HCT116 (cell line): ENCODE data around the gene MAPK7. TPM values are rescaled to one million over a fixed set of nuclear protein-coding genes. Genes with fewer than 3 reads are reported as not detected.

Source experiments
- ATAC-seq: fragments of 200-7000 bp; cut with Tn5 transposase; 2 replicates; pipeline ENCODE4 v1.9.1; 2020; ENCODE audit warnings: mild to moderate bottlenecking, moderate library complexity
- BruUV-seq: library from RNA; stranded (reverse); fragments of 400-500 nt; replicated peaks from 2 replicates; lab custom pipeline; 2021; lab: Mats Ljungman, UMichigan
- CTCF ChIA-PET: fragments of 300-600 bp; sonication (Branson Sonifier 250); formaldehyde crosslinking; loops from one replicate; lab custom pipeline; 2021; ENCODE audit warnings: antibody characterized with exemption; lab: Charles Lee
- POLR2A ChIA-PET: fragments of 300-600, 350-600 bp; sonication (Branson Sonifier 250); formaldehyde crosslinking; loops from one replicate; lab custom pipeline; 2021; ENCODE audit warnings: antibody characterized with exemption; lab: Charles Lee
- RAD21 ChIA-PET, 2 experiments: fragments of 300-600 bp; sonication (Branson Sonifier 250); formaldehyde crosslinking; loops; one replicate each; lab custom pipeline; 2023; ENCODE audit warnings: low total read pairs in 2 of 2; ENCODE audit not compliant: uncharacterized antibody in 2 of 2, unreplicated experiment in 2 of 2, low non-redundant PET in 1 of 2; lab: Charles Lee
- DNase-seq: peaks from one replicate; pipeline ENCODE4 v3.0.0-alpha.2; 2010; ENCODE audit warnings: low read depth, low spot score
- H2AFZ ChIP-seq: fragments of 200-600 bp; shearing (Covaris generic), sonication (generic); 2 replicates; pipeline ENCODE4 v1.6.1; 2017; ENCODE audit warnings: low read depth, mixed run types, mixed read lengths, antibody characterized with exemption, low read length; ENCODE audit not compliant: poor library complexity, severe bottlenecking
- H3K27ac ChIP-seq: 2 replicates; pipeline ENCODE4 v1.5.1; 2012; ENCODE audit warnings: low read depth, low read length
- H3K27me3 ChIP-seq: fragments of 200-600 bp; sonication (generic); 2 replicates; pipeline ENCODE4 v1.6.1; 2016; ENCODE audit warnings: mixed run types, low read length, mixed read lengths; ENCODE audit not compliant: insufficient read depth
- H3K36me3 ChIP-seq, 2 experiments: fragments of 200-500 bp in 1 of 2; fragments of 200-600 bp in 1 of 2; sonication (Bioruptor generic) in 1 of 2; sonication (generic) in 1 of 2; 2 replicates each; pipeline versions ENCODE4 v1.5.1 to v1.6.1; 2014 to 2016; ENCODE audit warnings: low read length in 2 of 2, inconsistent platforms in 1 of 2, mixed read lengths in 1 of 2, mixed run types in 1 of 2; ENCODE audit not compliant: insufficient read depth in 2 of 2, control insufficient read depth in 1 of 2
- H3K4me1 ChIP-seq, 2 experiments: fragments of 200-600 bp in 1 of 2; sonication (generic) in 1 of 2; 2 replicates each; pipeline versions ENCODE4 v1.5.1 to v1.6.1; 2012 to 2017; ENCODE audit warnings: low read length in 2 of 2, inconsistent platforms in 1 of 2, mild to moderate bottlenecking in 1 of 2, mixed read lengths in 1 of 2, mixed run types in 1 of 2, moderate library complexity in 1 of 2; ENCODE audit not compliant: insufficient read depth in 2 of 2, control insufficient read depth in 1 of 2
- H3K4me2 ChIP-seq: fragments of 200-600 bp; sonication (generic); 2 replicates; pipeline ENCODE4 v1.6.1; 2017; ENCODE audit warnings: mixed run types, low read length, mixed read lengths
- H3K4me3 ChIP-seq, 2 experiments: fragments of 200-600 bp in 1 of 2; sonication (generic) in 1 of 2; replicated peaks in 1 of 2; 2 replicates each; pipeline ENCODE4 v1.5.1; 2011 to 2016; ENCODE audit warnings: low read length in 2 of 2, control low read depth in 1 of 2, low read depth in 1 of 2, mild to moderate bottlenecking in 1 of 2, mixed read lengths in 1 of 2, mixed run types in 1 of 2
- H3K79me2 ChIP-seq: fragments of 200-600 bp; sonication (generic); 2 replicates; pipeline ENCODE4 v1.6.1; 2017; ENCODE audit warnings: mild to moderate bottlenecking, mixed run types, low read length, moderate library complexity, mixed read lengths; ENCODE audit not compliant: insufficient read depth
- H3K9ac ChIP-seq: fragments of 200-600 bp; sonication (generic); 2 replicates; pipeline ENCODE4 v1.6.1; 2016; ENCODE audit warnings: low read length, mixed read lengths
- H3K9me2 ChIP-seq: fragments of 200-600 bp; sonication (generic), shearing (Covaris generic); 2 replicates; pipeline ENCODE4 v1.6.1; 2017; ENCODE audit warnings: mixed run types, mild to moderate bottlenecking, moderate library complexity; ENCODE audit not compliant: insufficient read depth
- H3K9me3 ChIP-seq, 2 experiments: fragments of 200-500 bp in 1 of 2; fragments of 200-600 bp in 1 of 2; sonication (Bioruptor generic) in 1 of 2; sonication (generic) in 1 of 2; 2 replicates each; pipeline ENCODE4 v1.6.1; 2014 to 2017; ENCODE audit warnings: low read length in 2 of 2, mixed read lengths in 2 of 2, inconsistent platforms in 1 of 2, low read depth in 1 of 2, mild to moderate bottlenecking in 1 of 2, mixed run types in 1 of 2, moderate library complexity in 1 of 2; ENCODE audit not compliant: control insufficient read depth in 1 of 2, insufficient read depth in 1 of 2
- H4K20me1 ChIP-seq: fragments of 200-600 bp; sonication (generic), shearing (Covaris generic); 2 replicates; pipeline ENCODE4 v1.6.1; 2017; ENCODE audit warnings: mixed run types, mild to moderate bottlenecking, moderate library complexity; ENCODE audit not compliant: insufficient read depth
- CBX3 ChIP-seq: IDR thresholded peaks from 2 replicates; pipeline ENCODE4 v1.6.1; 2012; ENCODE audit warnings: low read depth
- CEBPB ChIP-seq: IDR thresholded peaks from 2 replicates; pipeline ENCODE4 v1.6.1; 2012; ENCODE audit warnings: low read depth
- EGR1 ChIP-seq: IDR thresholded peaks from 2 replicates; pipeline ENCODE4 v1.6.1; 2012; ENCODE audit warnings: low read depth
- ELF1 ChIP-seq: IDR thresholded peaks from 2 replicates; pipeline ENCODE4 v1.6.1; 2012; ENCODE audit warnings: low read depth, borderline replicate concordance
- EZH2phosphoT487 ChIP-seq: fragments of 200-600 bp; IDR thresholded peaks from 2 replicates; pipeline ENCODE4 v1.6.1; 2018; ENCODE audit warnings: antibody characterized with exemption, borderline replicate concordance
- POLR2A ChIP-seq: IDR thresholded peaks from 2 replicates; pipeline ENCODE4 v1.7.0; 2011; ENCODE audit warnings: borderline replicate concordance; ENCODE audit not compliant: insufficient read depth, insufficient read length; ENCODE audit errors: extremely low read depth
- RAD21 ChIP-seq: IDR thresholded peaks from 2 replicates; pipeline ENCODE4 v1.6.1; 2012; ENCODE audit warnings: low read depth, mild to moderate bottlenecking
- SIN3A ChIP-seq: IDR thresholded peaks from 2 replicates; pipeline ENCODE4 v1.6.1; 2012; ENCODE audit warnings: low read depth
- SP1 ChIP-seq: IDR thresholded peaks from 2 replicates; pipeline ENCODE4 v1.6.1; 2012; ENCODE audit warnings: low read depth
- ZFX ChIP-seq: fragments of 450-650 bp; IDR thresholded peaks from 2 replicates; pipeline ENCODE4 v1.6.1; 2017
- ZNF274 ChIP-seq: fragments of 200-500 bp; sonication (Bioruptor generic); IDR thresholded peaks from 2 replicates; pipeline ENCODE4 v1.6.1; 2014; ENCODE audit warnings: mild to moderate bottlenecking, low read depth, low read length, inconsistent platforms
- intact Hi-C: fragments of 100-400 bp; cut with micrococcal nuclease; formaldehyde crosslinking; loops from 2 replicates; pipeline ENCODE4 v1.10.0; 2022
- total RNA-seq: library from RNA; stranded (reverse); gene quantifications from one replicate; pipeline ENCODE4 v1.2.1, GENCODE V29; 2021; ENCODE audit not compliant: unreplicated experiment
- TF ChIP-seq, protein P1 (sequence below), 3 experiments: fragments of 200-600 bp in 1 of 3; sonication (generic) in 1 of 3; IDR thresholded peaks in 2 of 3; conservative IDR thresholded peaks in 1 of 3; 2 replicates each; pipeline ENCODE4 v1.5.1; 2012 to 2017; ENCODE audit warnings: low read depth in 2 of 3, low read length in 2 of 3, antibody characterized with exemption in 1 of 3, borderline replicate concordance in 1 of 3, control low read depth in 1 of 3, mild to moderate bottlenecking in 1 of 3, mixed read lengths in 1 of 3, mixed run types in 1 of 3, moderate library complexity in 1 of 3; ENCODE audit not compliant: insufficient read depth in 1 of 3
- TF ChIP-seq, protein P2 (sequence below): IDR thresholded peaks from 2 replicates; pipeline ENCODE4 v1.6.1; 2012

The MAPK7 gene
- total RNA-seq, 1 experiment from 2014 or later, result 15.3 TPM

DNA sequence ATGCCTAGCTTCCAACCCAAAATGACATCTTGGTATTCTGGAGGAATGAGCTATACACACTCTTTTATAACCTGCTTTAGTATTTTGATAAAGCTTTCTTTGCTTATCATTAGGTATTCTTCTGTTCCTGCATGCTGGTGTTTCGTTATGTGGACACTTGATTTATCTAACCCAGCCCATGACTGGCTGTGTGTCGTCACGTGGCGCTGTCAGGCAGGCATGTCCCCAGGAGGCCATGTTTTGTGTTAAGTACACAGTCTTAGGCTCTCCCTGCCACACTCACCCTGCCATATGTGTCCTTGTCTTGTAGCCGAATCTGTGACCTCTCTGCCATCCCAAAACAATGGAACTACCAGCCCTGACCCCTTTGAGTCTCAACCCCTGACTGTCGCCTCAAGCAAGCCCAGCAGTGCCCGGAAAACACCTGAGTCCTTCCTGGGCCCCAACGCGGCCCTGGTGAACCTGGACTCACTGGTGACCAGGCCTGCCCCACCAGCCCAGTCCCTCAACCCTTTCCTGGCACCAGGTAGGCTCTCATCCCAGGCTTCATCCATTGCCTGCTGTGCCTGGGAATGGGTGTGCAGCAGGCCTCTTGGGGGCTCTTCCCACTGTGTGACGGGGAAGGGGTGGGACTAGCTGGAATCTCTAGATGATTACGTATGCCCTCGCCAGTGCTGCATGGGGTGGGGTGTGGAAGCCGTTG lies 46.6 kb upstream of the MAPK7 start:
- no peaks in the 10 kb centered on the region for H3K79me2 ChIP-seq
- peaks cover 14 to 17% of the 10 kb centered on the region in 2 experiments for H3K4me1 ChIP-seq
- peaks cover 4 to 22% of the 10 kb centered on the region in 2 experiments; a peak in 2 of 4 replicates for H3K36me3 ChIP-seq
- H3K4me3 ChIP-seq, result no peak overlapping the region
- ATAC-seq, result no peak
- no TSS peak for BruUV-seq
- H4K20me1 ChIP-seq, result no peaks in the 10 kb centered on the region
- H3K27me3 ChIP-seq, result no peaks in the 10 kb centered on the region
- H3K9me2 ChIP-seq, result no peaks in the 10 kb centered on the region
- TF ChIP-seq, protein P1, sequence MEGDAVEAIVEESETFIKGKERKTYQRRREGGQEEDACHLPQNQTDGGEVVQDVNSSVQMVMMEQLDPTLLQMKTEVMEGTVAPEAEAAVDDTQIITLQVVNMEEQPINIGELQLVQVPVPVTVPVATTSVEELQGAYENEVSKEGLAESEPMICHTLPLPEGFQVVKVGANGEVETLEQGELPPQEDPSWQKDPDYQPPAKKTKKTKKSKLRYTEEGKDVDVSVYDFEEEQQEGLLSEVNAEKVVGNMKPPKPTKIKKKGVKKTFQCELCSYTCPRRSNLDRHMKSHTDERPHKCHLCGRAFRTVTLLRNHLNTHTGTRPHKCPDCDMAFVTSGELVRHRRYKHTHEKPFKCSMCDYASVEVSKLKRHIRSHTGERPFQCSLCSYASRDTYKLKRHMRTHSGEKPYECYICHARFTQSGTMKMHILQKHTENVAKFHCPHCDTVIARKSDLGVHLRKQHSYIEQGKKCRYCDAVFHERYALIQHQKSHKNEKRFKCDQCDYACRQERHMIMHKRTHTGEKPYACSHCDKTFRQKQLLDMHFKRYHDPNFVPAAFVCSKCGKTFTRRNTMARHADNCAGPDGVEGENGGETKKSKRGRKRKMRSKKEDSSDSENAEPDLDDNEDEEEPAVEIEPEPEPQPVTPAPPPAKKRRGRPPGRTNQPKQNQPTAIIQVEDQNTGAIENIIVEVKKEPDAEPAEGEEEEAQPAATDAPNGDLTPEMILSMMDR (IDR thresholded peaks at IDR 0.05 in 2 of 3, conservative IDR thresholded peaks at IDR 0.05 in 1 of 3; ENCODE audit: borderline replicate concordance in 1 of 3, insufficient read depth in 1 of 3, low read depth in 2 of 3, low read length in 2 of 3), result no peak
- TF ChIP-seq POLR2A (no peak), EGR1 (no peak), CBX3 (no peak), RAD21 (no peak), CEBPB (no peak), ZNF274 (no peak), ZFX (no peak), SP1 (no peak), SIN3A (no peak), EZH2phosphoT487 (no peak), ELF1 (no peak)
- TF ChIP-seq, protein P2, sequence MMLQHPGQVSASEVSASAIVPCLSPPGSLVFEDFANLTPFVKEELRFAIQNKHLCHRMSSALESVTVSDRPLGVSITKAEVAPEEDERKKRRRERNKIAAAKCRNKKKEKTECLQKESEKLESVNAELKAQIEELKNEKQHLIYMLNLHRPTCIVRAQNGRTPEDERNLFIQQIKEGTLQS, result no peak
- intact Hi-C loops, result no loop called here
- CTCF ChIA-PET, result no interaction called here
- no peak overlapping the region for H3K9ac ChIP-seq
- H3K27ac ChIP-seq, result no peak overlapping the region
- no peaks in the 10 kb centered on the region for H3K9me3 ChIP-seq
- H3K4me2 ChIP-seq, result no peak overlapping the region
- no peak for DNase-seq
- RAD21 ChIA-PET, result no interaction called here
- no peak overlapping the region for H2AFZ ChIP-seq
- POLR2A ChIA-PET, result no interaction called here
